Suppressor macrophage (primary cell): ENCODE results near the gene TBC1D25.
A peak's percentile ranks its signal among the peaks of the same experiment; 100 is the strongest.

Experiments used
- DNase-seq, 4 experiments: peaks; one replicate each; pipeline ENCODE4 v3.0.0-alpha.2; 2020 to 2022
- total RNA-seq, 17 experiments: gene quantifications; one replicate each; lab custom pipeline; 2026; ENCODE audit warnings: mixed read lengths in 6 of 17, inconsistent platforms in 3 of 17; lab: John Stamatoyannopoulos, UW

TBC1D25 gene, protein sequence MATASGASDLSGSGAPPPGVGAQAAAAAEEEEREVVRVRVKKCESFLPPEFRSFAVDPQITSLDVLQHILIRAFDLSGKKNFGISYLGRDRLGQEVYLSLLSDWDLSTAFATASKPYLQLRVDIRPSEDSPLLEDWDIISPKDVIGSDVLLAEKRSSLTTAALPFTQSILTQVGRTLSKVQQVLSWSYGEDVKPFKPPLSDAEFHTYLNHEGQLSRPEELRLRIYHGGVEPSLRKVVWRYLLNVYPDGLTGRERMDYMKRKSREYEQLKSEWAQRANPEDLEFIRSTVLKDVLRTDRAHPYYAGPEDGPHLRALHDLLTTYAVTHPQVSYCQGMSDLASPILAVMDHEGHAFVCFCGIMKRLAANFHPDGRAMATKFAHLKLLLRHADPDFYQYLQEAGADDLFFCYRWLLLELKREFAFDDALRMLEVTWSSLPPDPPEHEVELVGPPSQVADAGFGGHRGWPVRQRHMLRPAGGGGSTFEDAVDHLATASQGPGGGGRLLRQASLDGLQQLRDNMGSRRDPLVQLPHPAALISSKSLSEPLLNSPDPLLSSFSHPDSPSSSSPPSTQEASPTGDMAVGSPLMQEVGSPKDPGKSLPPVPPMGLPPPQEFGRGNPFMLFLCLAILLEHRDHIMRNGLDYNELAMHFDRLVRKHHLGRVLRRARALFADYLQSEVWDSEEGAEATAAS
- total RNA-seq: 2.8 to 14.6 (median 8.1) reads per million in 17 experiments

GRCh38 chrX:48539345-48540027 is at the start of gene TBC1D25:
Gene TBC1D25 (plus strand): TSS chrX:48539714. CDS start chrX:48539798, 84 bp downstream.
- DNase-seq: peak; percentile 96 to 98 (median 98)

DNA sequence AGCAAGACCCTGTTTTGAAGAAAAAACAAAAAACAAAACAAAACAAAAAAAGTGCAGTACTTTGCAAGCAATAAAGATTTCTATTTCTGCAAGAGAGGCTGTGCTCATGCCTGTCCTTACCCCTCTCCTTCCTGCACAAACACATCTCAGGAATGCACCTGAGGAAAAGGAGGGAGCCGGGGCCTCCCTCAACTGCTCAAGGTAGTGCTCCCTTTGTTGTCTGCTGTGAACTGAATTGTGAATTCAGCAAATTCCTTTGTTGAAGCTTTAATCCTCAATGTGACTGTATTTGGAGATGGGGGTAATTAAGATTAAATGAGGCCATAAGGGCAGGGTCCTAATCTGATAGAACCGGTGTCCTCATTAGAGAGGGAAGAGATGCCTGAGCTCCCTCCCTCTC is 49.6 kb upstream of the TBC1D25 start:
- no peak for DNase-seq

DNA sequence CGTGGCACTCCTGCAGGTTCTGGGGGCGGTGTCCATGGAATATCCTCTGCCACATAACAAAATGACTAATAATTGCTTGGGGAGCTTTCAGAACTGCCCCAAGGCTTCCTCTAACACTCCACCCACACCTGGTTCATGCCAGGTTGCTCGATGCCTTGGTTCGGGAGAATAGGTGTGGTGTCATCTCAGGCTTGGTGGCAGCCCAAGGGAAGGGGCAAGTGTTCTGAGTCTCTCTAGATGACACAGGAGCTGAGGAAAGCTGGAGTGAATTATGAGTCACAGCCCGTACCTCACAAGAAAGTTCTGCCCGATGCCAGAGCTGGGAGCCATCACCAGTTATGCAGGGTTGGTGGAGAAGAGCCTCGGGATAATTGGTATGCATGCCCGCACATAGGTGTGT is 48.9 kb upstream of the TBC1D25 start:
- no peak for DNase-seq

DNA sequence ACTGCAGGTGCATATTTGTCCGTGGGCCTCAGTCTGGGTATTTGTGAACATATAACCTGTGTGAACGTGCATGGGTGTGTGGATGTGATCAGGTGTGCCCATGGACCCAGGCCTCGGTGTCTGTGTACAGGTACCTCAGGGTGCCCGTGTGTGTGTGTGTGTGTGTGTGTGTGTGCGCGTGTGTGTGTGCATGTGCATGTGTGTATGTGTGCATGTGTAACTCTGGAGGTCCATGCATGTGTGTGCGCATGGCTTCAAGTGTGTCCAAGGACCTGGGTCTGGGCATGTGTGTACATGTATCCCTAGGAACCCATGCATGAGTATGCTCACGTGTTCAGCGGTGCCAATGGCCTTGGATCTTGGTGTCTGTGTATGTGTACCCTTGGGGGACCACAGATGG is 47.7 kb upstream of the TBC1D25 start:
- no peak for DNase-seq

DNA sequence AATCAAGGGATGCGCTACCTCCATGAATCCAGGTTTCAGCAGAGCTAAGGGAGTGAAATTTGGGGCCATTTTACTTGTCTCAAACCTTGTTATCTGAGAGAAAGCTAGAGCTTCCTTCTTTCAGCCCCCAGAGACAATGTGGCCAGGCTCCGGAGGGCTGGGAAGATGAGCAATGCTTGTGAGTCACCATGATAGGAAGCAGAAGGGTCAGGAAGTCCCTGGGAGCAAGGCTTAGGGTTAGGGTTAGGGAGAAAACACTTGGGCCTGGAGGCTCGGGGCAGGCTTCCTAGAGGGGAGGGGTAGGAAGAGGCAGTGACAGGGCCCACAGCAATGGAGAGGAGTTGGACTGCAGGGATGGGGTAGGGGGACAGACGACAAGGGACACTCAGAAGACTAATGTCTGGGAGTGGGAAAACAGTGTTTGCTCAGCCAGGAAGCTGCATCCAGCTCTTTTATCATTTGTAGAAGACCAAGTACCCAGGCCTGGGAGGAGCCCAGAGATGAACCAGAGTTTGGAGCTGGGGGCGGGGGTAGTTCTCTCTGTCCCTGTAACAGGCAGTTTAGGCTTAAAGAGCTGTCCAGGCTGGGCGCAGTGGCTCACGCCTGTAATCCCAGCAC is 47.1 kb upstream of the TBC1D25 start:
- peak; percentile 67 to 81 (median 78) for DNase-seq

DNA sequence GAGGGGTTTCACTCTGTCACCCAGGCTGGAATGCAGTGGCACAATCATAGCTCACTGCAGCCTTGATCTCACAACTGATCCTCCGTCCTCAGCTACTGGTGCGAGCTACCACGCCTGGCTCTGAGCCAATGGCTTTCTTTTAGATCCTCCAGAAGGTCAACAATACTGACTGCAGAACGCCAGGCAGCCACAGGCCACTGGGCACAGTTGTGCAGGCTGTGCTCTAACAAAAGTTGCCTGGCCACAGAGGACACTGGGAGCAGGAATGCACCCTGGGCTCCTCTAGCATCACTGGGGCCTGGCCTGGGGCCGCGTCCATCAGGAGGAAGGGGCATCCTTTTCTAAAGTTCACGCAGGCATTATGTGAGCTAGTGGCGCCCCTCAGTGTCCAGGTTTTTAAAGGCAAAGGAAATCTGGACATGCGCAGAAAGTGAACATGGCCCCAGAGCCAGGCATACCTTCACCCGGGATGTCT is 45.6 kb upstream of the TBC1D25 start:
- DNase-seq: peak; percentile 24 to 48 (median 38)

GRCh38 chrX:48496660-48497059 is 42.9 kb upstream of the TBC1D25 start:
- DNase-seq: no peak

DNA sequence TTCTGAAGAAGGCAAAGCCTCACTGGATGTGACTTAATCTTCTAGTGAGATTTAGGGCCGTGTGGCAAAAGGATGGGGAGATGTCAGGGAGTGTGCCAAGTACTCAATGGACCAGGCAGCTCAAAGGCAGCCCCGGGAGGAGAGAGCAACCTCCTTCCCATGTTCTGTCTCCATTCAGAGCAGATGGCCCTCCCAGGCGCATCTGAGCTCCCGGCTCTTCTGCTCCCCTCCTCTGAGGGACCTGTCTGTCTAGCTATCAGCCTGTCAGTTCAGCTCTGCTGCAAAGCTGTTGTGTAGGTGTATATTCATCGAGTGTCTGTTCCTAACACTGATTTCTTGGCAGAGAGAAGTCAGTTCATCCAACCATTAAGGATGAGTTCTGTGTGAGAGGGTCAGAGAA is 41.6 kb upstream of the TBC1D25 start:
- no peak for DNase-seq

DNA sequence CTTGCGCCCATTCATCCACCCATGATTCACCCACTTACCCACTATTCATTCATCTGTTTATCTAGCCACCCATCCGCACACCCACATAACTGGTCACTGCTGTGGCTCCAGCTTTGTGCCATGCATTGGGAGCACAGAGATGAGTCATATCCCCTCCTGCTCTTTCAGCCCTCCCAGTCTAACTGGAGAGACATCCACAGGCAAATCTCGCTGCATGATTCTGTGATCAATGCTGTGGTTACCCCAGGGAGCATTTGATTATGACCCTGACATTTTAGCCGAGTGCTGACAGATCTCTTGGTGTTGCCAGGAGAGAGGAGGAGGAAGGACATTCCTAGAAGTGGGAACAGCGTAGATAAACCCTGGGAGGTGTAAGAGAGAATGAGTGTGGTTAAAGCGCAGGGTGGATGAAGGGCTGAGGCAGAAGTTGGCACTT is 41.1 kb upstream of the TBC1D25 start:
- DNase-seq: peak; percentile 31 to 57 (median 48)

DNA sequence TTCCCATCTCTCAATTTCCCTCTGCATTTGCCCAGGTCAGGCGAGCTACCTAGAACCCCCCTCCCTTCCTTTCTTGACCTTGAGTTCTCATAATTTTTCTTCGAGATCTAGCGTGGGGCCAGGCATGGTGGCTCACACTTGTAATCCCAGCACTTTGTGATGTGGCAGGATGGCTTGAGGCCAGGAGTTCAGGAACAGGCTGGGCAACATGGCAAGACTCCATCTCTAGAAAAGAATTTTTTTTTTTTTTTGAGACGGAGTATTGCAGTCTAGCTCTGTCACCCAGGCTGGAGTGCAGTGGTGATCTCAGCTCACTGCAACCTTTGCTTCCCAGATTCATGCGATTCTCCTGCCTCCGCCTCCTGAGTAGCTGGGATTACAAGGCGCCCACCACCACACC is 35.3 kb upstream of the TBC1D25 start:
- DNase-seq: no peak

DNA sequence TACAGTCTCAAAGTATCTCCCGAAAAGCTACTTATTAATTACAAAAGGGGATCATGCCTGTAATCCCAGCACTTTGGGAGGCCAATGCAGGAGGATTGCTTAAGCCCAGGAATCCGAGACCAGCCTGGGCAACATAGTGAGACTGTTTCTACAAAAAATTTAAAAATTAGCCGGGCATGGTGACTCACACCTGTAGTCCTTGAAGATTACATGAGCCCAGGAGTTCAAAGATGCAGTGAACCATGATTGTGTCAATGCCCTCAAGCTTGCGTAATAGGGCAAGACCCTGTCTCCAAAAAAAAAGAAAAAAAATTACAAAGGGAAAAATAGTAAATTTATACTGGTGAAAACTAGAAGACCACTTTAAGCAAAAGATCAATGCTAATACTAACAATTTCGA is 34.0 kb upstream of the TBC1D25 start:
- no peak for DNase-seq

DNA sequence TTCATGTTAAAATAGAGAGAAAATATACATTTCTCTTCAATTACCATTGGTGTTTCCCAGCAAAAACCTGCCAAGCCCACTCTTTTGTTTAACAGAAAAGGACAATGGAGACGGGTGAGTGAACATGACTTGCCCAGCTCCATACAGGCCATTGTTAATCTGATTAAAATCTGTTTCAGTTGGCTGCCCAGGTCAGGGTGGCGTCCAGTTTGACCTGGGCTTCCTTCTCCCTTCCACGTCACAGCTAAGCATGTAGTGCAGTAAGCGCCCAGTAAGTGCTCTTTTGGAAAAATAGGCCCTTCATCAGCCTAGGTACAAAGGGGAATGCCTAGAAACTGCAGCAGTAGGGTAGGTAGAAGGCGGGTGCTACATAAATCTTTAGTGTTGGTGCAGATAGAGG is 32.3 kb upstream of the TBC1D25 start:
- no peak for DNase-seq

DNA sequence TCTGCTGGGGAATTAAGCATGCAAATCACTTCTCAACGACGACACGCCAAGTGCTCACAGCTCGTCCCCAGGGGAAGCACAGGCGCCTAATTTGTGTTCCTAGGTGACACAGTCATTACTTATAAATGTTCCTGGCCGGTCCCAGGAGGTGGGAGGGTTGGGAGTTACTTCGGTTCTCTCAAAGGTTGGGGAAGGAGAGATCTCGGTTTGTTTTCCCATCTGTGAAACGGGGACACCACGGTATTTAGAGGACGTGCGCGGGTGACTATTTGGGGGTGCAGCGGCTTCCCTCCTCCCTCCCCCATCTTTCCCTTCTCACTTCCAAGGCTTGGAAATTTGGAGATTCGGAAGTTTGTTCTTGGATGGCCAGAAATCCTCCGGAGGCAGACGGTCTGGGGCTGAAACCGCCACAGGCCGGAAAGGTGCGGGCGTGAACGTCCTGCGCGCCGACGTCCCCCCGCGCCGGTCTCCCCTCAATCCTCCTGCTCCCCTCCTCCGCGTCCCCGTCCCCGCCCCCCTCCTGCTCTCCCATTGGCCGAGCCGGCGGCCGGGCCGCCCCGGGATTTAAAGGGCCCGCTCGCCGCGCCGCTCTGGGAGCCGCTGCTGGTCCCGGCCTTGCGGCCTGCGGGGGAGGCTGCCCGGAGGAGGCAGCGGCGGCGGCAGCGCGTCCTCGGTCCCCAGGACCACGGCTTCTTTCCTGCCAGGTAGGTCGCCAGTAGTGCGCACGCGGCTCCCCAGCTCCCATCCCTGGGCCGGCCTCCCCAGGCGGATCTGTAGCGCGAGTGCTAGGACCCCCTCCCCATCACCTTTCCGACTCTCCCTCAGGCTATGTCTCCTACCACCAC is 30.9 kb upstream of the TBC1D25 start, which contains the start of gene PORCN:
TSS of gene PORCN (plus strand) at position 593 of the 845 bp plus-strand sequence. CDS start 829 bp downstream, outside the sequence.
- peak; percentile 65 to 89 (median 77) for DNase-seq

- DNase-seq: no peak
These were observed 30.3 kb upstream of the TBC1D25 start for GRCh38 chrX:48509245-48509590.

GRCh38 chrX:48509619-48510018 is 29.9 kb upstream of the TBC1D25 start:
- no peak for DNase-seq

DNA sequence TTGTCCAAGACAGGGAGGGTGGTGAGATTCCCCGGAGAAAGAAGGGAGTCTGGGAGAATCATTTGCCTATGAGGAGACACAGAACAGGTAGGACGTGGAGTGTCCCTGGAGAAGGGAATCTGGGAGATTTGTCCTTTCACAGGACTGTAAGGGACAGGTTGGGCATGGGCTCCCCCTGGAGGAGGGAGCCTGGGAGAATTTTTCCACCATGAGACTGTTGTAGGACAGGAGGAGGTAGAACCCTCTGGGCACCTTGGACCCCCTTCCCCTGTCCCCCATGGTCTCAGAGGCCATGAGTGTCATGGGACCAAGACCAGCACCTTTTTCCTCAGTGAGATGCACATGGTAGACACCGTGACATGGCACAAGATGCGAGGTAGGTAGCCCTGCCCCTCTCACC is 28.0 kb upstream of the TBC1D25 start:
- DNase-seq: peak in 3 of 4 experiments; percentile 19 to 46 (median 33)

GRCh38 chrX:48512371-48512935 is 27.1 kb upstream of the TBC1D25 start:
- DNase-seq: no peak

DNA sequence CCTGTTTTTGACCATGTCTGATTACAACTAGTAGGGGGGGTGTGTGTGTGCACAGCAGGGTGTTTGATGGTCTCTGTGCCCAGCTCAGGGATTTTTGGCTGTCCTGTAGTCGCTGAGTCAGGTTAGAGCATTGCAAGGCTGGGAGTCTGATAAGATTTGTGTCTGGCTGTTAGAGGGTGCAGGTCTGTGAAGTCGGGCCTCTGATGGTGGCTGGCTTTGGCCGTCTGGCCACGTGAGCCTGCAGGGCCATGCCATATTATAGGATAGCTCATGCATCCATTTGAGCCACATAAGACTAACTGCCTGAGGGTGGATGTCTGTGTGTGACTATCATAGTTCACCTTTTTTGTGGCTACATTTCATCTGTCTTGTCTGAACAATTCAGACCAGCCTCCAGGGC is 25.8 kb upstream of the TBC1D25 start:
- no peak for DNase-seq

DNA sequence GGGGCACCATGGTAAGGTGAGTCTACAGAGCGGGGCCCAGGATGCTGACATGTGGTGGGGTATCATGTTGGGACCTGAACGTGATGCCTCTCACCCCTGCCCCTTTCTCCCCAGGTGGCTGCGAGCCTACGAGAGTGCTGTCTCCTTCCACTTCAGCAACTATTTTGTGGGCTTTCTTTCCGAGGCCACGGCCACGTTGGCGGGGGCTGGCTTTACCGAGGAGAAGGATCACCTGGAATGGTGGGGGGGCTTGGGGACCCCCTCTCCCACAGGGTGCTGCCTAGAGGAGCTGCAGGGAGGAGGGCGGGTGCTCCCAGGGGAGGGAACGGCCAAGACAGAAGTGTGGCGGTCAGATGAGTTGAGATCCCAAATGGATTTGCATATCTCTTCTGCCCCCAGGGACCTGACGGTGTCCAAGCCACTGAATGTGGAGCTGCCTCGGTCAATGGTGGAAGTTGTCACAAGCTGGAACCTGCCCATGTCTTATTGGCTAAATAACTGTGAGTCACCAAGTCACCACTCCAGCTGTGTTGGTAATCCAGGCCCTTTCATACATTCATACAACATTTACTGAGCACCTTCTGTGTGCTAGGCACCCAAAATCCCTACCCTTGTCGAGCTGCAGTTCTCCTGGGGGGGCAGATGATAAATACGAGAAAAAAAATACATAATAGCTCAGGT is 25.2 kb upstream of the TBC1D25 start:
- no peak for DNase-seq

DNA sequence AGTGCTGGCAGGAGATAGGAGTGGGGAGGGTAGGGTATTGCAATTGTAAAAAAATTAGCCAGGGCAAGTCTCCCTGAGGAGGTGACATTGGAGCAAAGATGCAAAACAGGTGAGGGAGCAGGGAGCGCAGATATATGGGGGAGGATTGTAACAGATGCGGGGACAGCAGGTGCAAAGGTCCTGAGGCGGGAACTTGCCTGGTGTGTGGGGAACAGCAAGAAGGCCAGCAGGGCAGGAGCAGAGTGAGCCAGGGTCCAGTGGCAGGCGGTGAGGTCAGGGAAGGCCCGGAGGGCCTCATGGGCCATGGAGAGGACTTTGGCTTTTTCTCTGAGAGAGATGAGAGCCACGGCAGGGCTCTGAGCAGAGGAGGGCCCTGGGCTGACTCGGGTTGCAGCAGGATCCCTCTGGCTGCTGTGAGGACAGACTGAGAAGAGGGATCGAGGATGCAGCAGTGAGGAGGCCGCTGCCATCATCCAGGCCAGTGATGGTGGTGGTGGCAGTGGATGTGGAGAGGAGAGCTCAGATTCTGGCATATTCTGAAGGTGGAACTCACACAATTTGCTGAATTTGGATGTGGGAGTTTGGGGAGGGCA is 24.6 kb upstream of the TBC1D25 start:
- no peak for DNase-seq
